ENCODE measurements around the gene INPP5A.

Gene INPP5A

GRCh38 chr10:132517951-132518521 lies 19.6 kb upstream of the INPP5A start:
- Histone ChIP-seq H4K91ac (ENCODE audit: low read depth, low read length, poor library complexity) (no peak overlapping the region), H2AK5ac (ENCODE audit: low read depth, low read length) (no peak overlapping the region), H3K23ac (ENCODE audit: low read depth, low read length, poor library complexity) (no peak overlapping the region), H3K14ac (ENCODE audit: low read length) (no peak overlapping the region), H3K27ac (replicated peaks; ENCODE audit: low read length) (no peak overlapping the region), H2AFZ (ENCODE audit: low read length) (peak overlapping the region; percentile 88), H3K18ac (ENCODE audit: low read length) (peak overlapping the region; percentile 44), H3K79me1 (ENCODE audit: low read depth, low read length) (no peaks in the 10 kb centered on the region), H3K9me3 (replicated peaks in 1 of 2; ENCODE audit: control insufficient read depth in 2 of 2, insufficient read depth in 1 of 2, low read depth in 1 of 2, low read length in 2 of 2) (peaks cover 0 to 3% of the 10 kb centered on the region in 2 donors), H4K8ac (ENCODE audit: low read depth, low read length) (no peak overlapping the region), H2BK15ac (ENCODE audit: low read length) (no peak overlapping the region), H3K4me2 (ENCODE audit: insufficient read depth, low read length, poor library complexity, severe bottlenecking) (peak overlapping the region; percentile 37), H2BK5ac (ENCODE audit: low read length) (peak overlapping the region; percentile 0), H3K4me3 (ENCODE audit: low read length in 2 of 2) (no peak overlapping the region), H3K36me3 (replicated peaks in 1 of 2; ENCODE audit: control insufficient read depth in 2 of 2, insufficient read depth in 2 of 2, low read length in 2 of 2) (no peaks in the 10 kb centered on the region), H3K9ac (ENCODE audit: low read depth, low read length, poor library complexity) (no peak overlapping the region), H3K27me3 (ENCODE audit: control insufficient read depth in 3 of 3, insufficient read depth in 3 of 3, low read depth in 1 of 3, low read length in 3 of 3) (peaks cover 2 to 46% (median 28%) of the 10 kb centered on the region in 3 experiments), H2BK12ac (ENCODE audit: low read length) (no peak overlapping the region), H3K4me1 (ENCODE audit: control insufficient read depth in 2 of 2, insufficient read depth in 1 of 2, low read depth in 1 of 2, low read length in 2 of 2) (peaks cover 30 to 47% of the 10 kb centered on the region in 2 donors), H3K4ac (ENCODE audit: low read length) (no peak overlapping the region), H2BK120ac (ENCODE audit: low read depth, low read length) (no peak overlapping the region)
- DNase-seq (ENCODE audit: low spot score) = no peak
- no CpG with 5 or more reads among the region's 16 CpGs for WGBS, 2 donors (ENCODE audit: extremely low coverage in 2 of 2, insufficient read length in 2 of 2, insufficient replicate concordance in 1 of 2)

- Histone ChIP-seq H3K4ac (ENCODE audit: low read length) (no peak overlapping the region), H2AK5ac (ENCODE audit: low read depth, low read length) (no peak overlapping the region), H2BK12ac (ENCODE audit: low read length) (no peak overlapping the region), H3K36me3 (replicated peaks in 1 of 2; ENCODE audit: control insufficient read depth in 2 of 2, insufficient read depth in 2 of 2, low read length in 2 of 2) (no peaks in the 10 kb centered on the region), H3K23ac (ENCODE audit: low read depth, low read length, poor library complexity) (peak overlapping the region; percentile 8), H2BK5ac (ENCODE audit: low read length) (peak overlapping the region; percentile 0), H3K27me3 (ENCODE audit: control insufficient read depth in 3 of 3, insufficient read depth in 3 of 3, low read depth in 1 of 3, low read length in 3 of 3) (peaks cover 2 to 46% (median 28%) of the 10 kb centered on the region in 3 experiments), H3K79me1 (ENCODE audit: low read depth, low read length) (no peaks in the 10 kb centered on the region), H2BK120ac (ENCODE audit: low read depth, low read length) (no peak overlapping the region), H4K91ac (ENCODE audit: low read depth, low read length, poor library complexity) (no peak overlapping the region), H3K4me1 (ENCODE audit: control insufficient read depth in 2 of 2, insufficient read depth in 1 of 2, low read depth in 1 of 2, low read length in 2 of 2) (peaks cover 30 to 47% of the 10 kb centered on the region in 2 donors), H3K9ac (ENCODE audit: low read depth, low read length, poor library complexity) (no peak overlapping the region), H3K9me3 (replicated peaks in 1 of 2; ENCODE audit: control insufficient read depth in 2 of 2, insufficient read depth in 1 of 2, low read depth in 1 of 2, low read length in 2 of 2) (peaks cover 0 to 3% of the 10 kb centered on the region in 2 donors), H3K27ac (replicated peaks; ENCODE audit: low read length) (no peak overlapping the region), H3K14ac (ENCODE audit: low read length) (no peak overlapping the region), H3K4me3 (ENCODE audit: low read length in 2 of 2) (no peak overlapping the region), H3K4me2 (ENCODE audit: insufficient read depth, low read length, poor library complexity, severe bottlenecking) (peak overlapping the region; percentile 51), H4K8ac (ENCODE audit: low read depth, low read length) (no peak overlapping the region), H3K18ac (ENCODE audit: low read length) (no peak overlapping the region), H2AFZ (ENCODE audit: low read length) (no peak overlapping the region), H2BK15ac (ENCODE audit: low read length) (no peak overlapping the region)
- WGBS, 2 donors (ENCODE audit: extremely low coverage in 2 of 2, insufficient read length in 2 of 2, insufficient replicate concordance in 1 of 2) = no CpG with 5 or more reads among the region's 29 CpGs
- DNase-seq (ENCODE audit: low spot score) = no peak
Observed at GRCh38 chr10:132518572-132519381, 18.8 kb upstream of the INPP5A start.

GRCh38 chr10:132519382-132520176 lies 18.0 kb upstream of the INPP5A start:
- Histone ChIP-seq H3K79me1 (ENCODE audit: low read depth, low read length) (no peaks in the 10 kb centered on the region), H3K4me2 (ENCODE audit: insufficient read depth, low read length, poor library complexity, severe bottlenecking) (no peak overlapping the region), H2AK5ac (ENCODE audit: low read depth, low read length) (peak overlapping the region; percentile 23), H3K9me3 (replicated peaks in 1 of 2; ENCODE audit: control insufficient read depth in 2 of 2, insufficient read depth in 1 of 2, low read depth in 1 of 2, low read length in 2 of 2) (no peaks in the 10 kb centered on the region), H2BK12ac (ENCODE audit: low read length) (no peak overlapping the region), H3K14ac (ENCODE audit: low read length) (no peak overlapping the region), H3K4me1 (ENCODE audit: control insufficient read depth in 2 of 2, insufficient read depth in 1 of 2, low read depth in 1 of 2, low read length in 2 of 2) (peaks cover 30 to 47% of the 10 kb centered on the region in 2 donors), H3K4me3 (ENCODE audit: low read length in 2 of 2) (no peak overlapping the region), H2BK15ac (ENCODE audit: low read length) (no peak overlapping the region), H3K4ac (ENCODE audit: low read length) (no peak overlapping the region), H2BK120ac (ENCODE audit: low read depth, low read length) (no peak overlapping the region), H3K23ac (ENCODE audit: low read depth, low read length, poor library complexity) (peak overlapping the region; percentile 8), H4K91ac (ENCODE audit: low read depth, low read length, poor library complexity) (no peak overlapping the region), H4K8ac (ENCODE audit: low read depth, low read length) (no peak overlapping the region), H3K27ac (replicated peaks; ENCODE audit: low read length) (no peak overlapping the region), H3K18ac (ENCODE audit: low read length) (peak overlapping the region; percentile 58), H3K27me3 (ENCODE audit: control insufficient read depth in 3 of 3, insufficient read depth in 3 of 3, low read depth in 1 of 3, low read length in 3 of 3) (peaks cover 2 to 46% (median 28%) of the 10 kb centered on the region in 3 experiments), H2AFZ (ENCODE audit: low read length) (no peak overlapping the region), H2BK5ac (ENCODE audit: low read length) (no peak overlapping the region), H3K9ac (ENCODE audit: low read depth, low read length, poor library complexity) (no peak overlapping the region), H3K36me3 (replicated peaks in 1 of 2; ENCODE audit: control insufficient read depth in 2 of 2, insufficient read depth in 2 of 2, low read length in 2 of 2) (no peaks in the 10 kb centered on the region)
- WGBS, 2 donors (ENCODE audit: extremely low coverage in 2 of 2, insufficient read length in 2 of 2, insufficient replicate concordance in 1 of 2) = no CpG with 5 or more reads among the region's 30 CpGs
- no peak for DNase-seq (ENCODE audit: low spot score)

Measured in neuronal stem cell (in vitro differentiated cells).